DOHH2 (cell line): Measurements from ENCODE around the gene RRBP1.

Source experiments
- H3F3A ChIP-seq: fragments of 200-600 bp; sonication (generic), shearing (Covaris generic); 2 replicates; pipeline ENCODE4 v1.6.0; 2016; ENCODE audit warnings: antibody characterized with exemption, mild to moderate bottlenecking; ENCODE audit not compliant: control insufficient read depth, insufficient read depth
- H3K27ac ChIP-seq: fragments of 200-600 bp; sonication (generic); 2 replicates; pipeline ENCODE4 v1.5.1; 2014; ENCODE audit warnings: low read depth, mild to moderate bottlenecking, low read length, moderate library complexity
- H3K27me3 ChIP-seq: fragments of 200-600 bp; sonication (generic); 2 replicates; pipeline ENCODE4 v1.6.1; 2014; ENCODE audit warnings: mild to moderate bottlenecking, low read length, mixed read lengths; ENCODE audit not compliant: control insufficient read depth
- H3K36me3 ChIP-seq: fragments of 200-600 bp; sonication (generic); 2 replicates; pipeline ENCODE4 v1.6.1; 2014; ENCODE audit warnings: mild to moderate bottlenecking, low read length, moderate library complexity, mixed read lengths; ENCODE audit not compliant: control insufficient read depth
- H3K4me1 ChIP-seq: fragments of 200-600 bp; sonication (generic); 2 replicates; pipeline ENCODE4 v1.6.1; 2014; ENCODE audit warnings: mild to moderate bottlenecking, low read length, mixed read lengths; ENCODE audit not compliant: control insufficient read depth
- H3K4me2 ChIP-seq: fragments of 200-600 bp; sonication (generic); 2 replicates; pipeline ENCODE4 v1.6.0; 2014; ENCODE audit warnings: mild to moderate bottlenecking, low read length, moderate library complexity
- H3K4me3 ChIP-seq: fragments of 200-600 bp; sonication (generic); 2 replicates; pipeline ENCODE4 v1.5.1; 2014; ENCODE audit warnings: mild to moderate bottlenecking, low read length, mixed read lengths
- H3K79me2 ChIP-seq: fragments of 200-600 bp; sonication (generic); 2 replicates; pipeline ENCODE4 v1.6.1; 2014; ENCODE audit warnings: mild to moderate bottlenecking, low read length, mixed read lengths; ENCODE audit not compliant: control insufficient read depth
- H3K9me2 ChIP-seq: fragments of 200-600 bp; sonication (generic); replicated peaks from 2 replicates; pipeline ENCODE4 v1.6.1; 2014; ENCODE audit warnings: mild to moderate bottlenecking, low read length, mixed read lengths; ENCODE audit not compliant: control insufficient read depth
- H3K9me3 ChIP-seq: fragments of 200-600 bp; sonication (generic); 2 replicates; pipeline ENCODE4 v1.6.1; 2014; ENCODE audit warnings: antibody characterized with exemption, low read length, mixed read lengths; ENCODE audit not compliant: control insufficient read depth, insufficient read depth
- H4K20me1 ChIP-seq: fragments of 200-600 bp; sonication (generic); 2 replicates; pipeline ENCODE4 v1.6.0; 2014; ENCODE audit warnings: low read depth, mild to moderate bottlenecking, antibody characterized with exemption, low read length, moderate library complexity; ENCODE audit not compliant: control insufficient read depth, insufficient read depth
- CTCF ChIP-seq: fragments of 200-600 bp; sonication (generic); IDR thresholded peaks from one replicate; pipeline ENCODE4 v1.5.1; 2014; ENCODE audit warnings: antibody characterized with exemption, mild to moderate bottlenecking, low read depth, low read length; ENCODE audit not compliant: poor library complexity, severe bottlenecking
- EZH2phosphoT487 ChIP-seq: fragments of 200-600 bp; sonication (generic); IDR thresholded peaks from 2 replicates; pipeline ENCODE4 v1.6.1; 2017; ENCODE audit warnings: borderline replicate concordance, mild to moderate bottlenecking, antibody characterized with exemption, low read length, moderate library complexity, mixed read lengths

The RRBP1 gene

GRCh38 chr20:17728074-17728473 is 46.0 kb upstream of the RRBP1 start:
- Histone ChIP-seq H3F3A (no peaks in the 10 kb centered on the region), H3K27me3 (peaks cover 5% of the 10 kb centered on the region; the same call in 1 of the 2 replicates), H3K9me2 (no peaks in the 10 kb centered on the region), H3K36me3 (no peaks in the 10 kb centered on the region), H4K20me1 (no peaks in the 10 kb centered on the region), H3K27ac (no peak overlapping the region), H3K79me2 (no peaks in the 10 kb centered on the region), H3K4me1 (no peaks in the 10 kb centered on the region), H3K9me3 (no peaks in the 10 kb centered on the region), H3K4me2 (no peak overlapping the region), H3K4me3 (no peak overlapping the region)
- TF ChIP-seq EZH2phosphoT487 (no peak), CTCF (no peak)

- peaks cover 5% of the 10 kb centered on the region; the same call in 1 of the 2 replicates for H3K27me3 ChIP-seq
- no peak for TF ChIP-seq CTCF
- no peak for TF ChIP-seq EZH2phosphoT487
- H3K36me3 ChIP-seq: no peaks in the 10 kb centered on the region
- H3K27ac ChIP-seq: no peak overlapping the region
- H4K20me1 ChIP-seq: no peaks in the 10 kb centered on the region
- no peaks in the 10 kb centered on the region for H3K4me1 ChIP-seq
- no peak overlapping the region for H3K4me2 ChIP-seq
- no peaks in the 10 kb centered on the region for H3K79me2 ChIP-seq
- H3F3A ChIP-seq: no peaks in the 10 kb centered on the region
- H3K9me2 ChIP-seq: no peaks in the 10 kb centered on the region
- no peak overlapping the region for H3K4me3 ChIP-seq
- no peaks in the 10 kb centered on the region for H3K9me3 ChIP-seq
Measured at GRCh38 chr20:17727351-17727750, 45.3 kb upstream of the RRBP1 start.

GRCh38 chr20:17726902-17727301 is 44.9 kb upstream of the RRBP1 start:
- H3K4me1 ChIP-seq: no peaks in the 10 kb centered on the region
- no peaks in the 10 kb centered on the region for H3K9me3 ChIP-seq
- H3K27me3 ChIP-seq: peaks cover 5% of the 10 kb centered on the region; the same call in 1 of the 2 replicates
- H4K20me1 ChIP-seq: no peaks in the 10 kb centered on the region
- no peaks in the 10 kb centered on the region for H3K9me2 ChIP-seq
- H3K27ac ChIP-seq: no peak overlapping the region
- no peaks in the 10 kb centered on the region for H3K79me2 ChIP-seq
- no peaks in the 10 kb centered on the region for H3K36me3 ChIP-seq
- H3K4me3 ChIP-seq: no peak overlapping the region
- no peak overlapping the region for H3K4me2 ChIP-seq
- no peaks in the 10 kb centered on the region for H3F3A ChIP-seq
- TF ChIP-seq CTCF (no peak), EZH2phosphoT487 (no peak)
